ENCODE results near the gene RBFA. TPM values are rescaled to one million over a fixed set of nuclear protein-coding genes. Genes with fewer than 3 reads are reported as not detected.

Gene RBFA
- total RNA-seq, 2 experiments from 2014 or later: 25.9 to 28.1 TPM

- H3K4me2 ChIP-seq (ENCODE audit: low read length): no peak overlapping the region
- no peaks in the 10 kb centered on the region for H3K9me3 ChIP-seq (ENCODE audit: low read length)
- H3K27ac ChIP-seq (ENCODE audit: low read depth, low read length, poor library complexity, severe bottlenecking): no peak overlapping the region
- no peaks in the 10 kb centered on the region for H3K36me3 ChIP-seq (ENCODE audit: insufficient read depth, low read length)
- BruUV-seq (replicated peaks): no TSS peak
- H3K4me1 ChIP-seq (ENCODE audit: insufficient read depth, low read length, poor library complexity, severe bottlenecking): no peaks in the 10 kb centered on the region
- no peak for TF ChIP-seq EZH2phosphoT487 (IDR thresholded peaks at IDR 0.05; ENCODE audit: borderline replicate concordance, low read depth, low read length)
- TF ChIP-seq, protein P1, sequence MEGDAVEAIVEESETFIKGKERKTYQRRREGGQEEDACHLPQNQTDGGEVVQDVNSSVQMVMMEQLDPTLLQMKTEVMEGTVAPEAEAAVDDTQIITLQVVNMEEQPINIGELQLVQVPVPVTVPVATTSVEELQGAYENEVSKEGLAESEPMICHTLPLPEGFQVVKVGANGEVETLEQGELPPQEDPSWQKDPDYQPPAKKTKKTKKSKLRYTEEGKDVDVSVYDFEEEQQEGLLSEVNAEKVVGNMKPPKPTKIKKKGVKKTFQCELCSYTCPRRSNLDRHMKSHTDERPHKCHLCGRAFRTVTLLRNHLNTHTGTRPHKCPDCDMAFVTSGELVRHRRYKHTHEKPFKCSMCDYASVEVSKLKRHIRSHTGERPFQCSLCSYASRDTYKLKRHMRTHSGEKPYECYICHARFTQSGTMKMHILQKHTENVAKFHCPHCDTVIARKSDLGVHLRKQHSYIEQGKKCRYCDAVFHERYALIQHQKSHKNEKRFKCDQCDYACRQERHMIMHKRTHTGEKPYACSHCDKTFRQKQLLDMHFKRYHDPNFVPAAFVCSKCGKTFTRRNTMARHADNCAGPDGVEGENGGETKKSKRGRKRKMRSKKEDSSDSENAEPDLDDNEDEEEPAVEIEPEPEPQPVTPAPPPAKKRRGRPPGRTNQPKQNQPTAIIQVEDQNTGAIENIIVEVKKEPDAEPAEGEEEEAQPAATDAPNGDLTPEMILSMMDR (conservative IDR thresholded peaks at IDR 0.05; ENCODE audit: low read length): no peak
- no peak overlapping the region for H2AFZ ChIP-seq (ENCODE audit: low read length)
- CTCF ChIA-PET (ENCODE audit: unreplicated experiment): no interaction called here
- no peaks in the 10 kb centered on the region for H3K79me2 ChIP-seq (ENCODE audit: insufficient read depth, low read depth, low read length)
- POLR2A ChIA-PET: no interaction called here
- intact Hi-C loops (cut with micrococcal nuclease; ENCODE audit: unreplicated experiment): no loop called here
- H3K4me3 ChIP-seq (ENCODE audit: low read depth, low read length, poor library complexity, severe bottlenecking): no peak overlapping the region
- H3K9me2 ChIP-seq (ENCODE audit: insufficient read depth, low read length): no peaks in the 10 kb centered on the region
- no peak for DNase-seq (ENCODE audit: low spot score)
- H4K20me1 ChIP-seq (ENCODE audit: insufficient read depth, low read length): no peaks in the 10 kb centered on the region
Observed at GRCh38 chr18:80070825-80071224, 36.6 kb downstream of the RBFA start.

GRCh38 chr18:80074183-80074582, 39.9 kb downstream of the RBFA start:
- Histone ChIP-seq H3K9me2 (ENCODE audit: insufficient read depth, low read length) (no peaks in the 10 kb centered on the region), H3K9me3 (ENCODE audit: low read length) (no peaks in the 10 kb centered on the region), H3K36me3 (ENCODE audit: insufficient read depth, low read length) (no peaks in the 10 kb centered on the region), H3K4me2 (ENCODE audit: low read length) (no peak overlapping the region), H3K4me1 (ENCODE audit: insufficient read depth, low read length, poor library complexity, severe bottlenecking) (no peaks in the 10 kb centered on the region), H3K79me2 (ENCODE audit: insufficient read depth, low read depth, low read length) (no peaks in the 10 kb centered on the region), H3K4me3 (ENCODE audit: low read depth, low read length, poor library complexity, severe bottlenecking) (no peak overlapping the region), H3K27ac (ENCODE audit: low read depth, low read length, poor library complexity, severe bottlenecking) (no peak overlapping the region), H2AFZ (ENCODE audit: low read length) (no peak overlapping the region), H4K20me1 (ENCODE audit: insufficient read depth, low read length) (no peaks in the 10 kb centered on the region)
- intact Hi-C loops (cut with micrococcal nuclease; ENCODE audit: unreplicated experiment): no loop called here
- no TSS peak for BruUV-seq (replicated peaks)
- POLR2A ChIA-PET: no interaction called here
- CTCF ChIA-PET (ENCODE audit: unreplicated experiment): no interaction called here
- TF ChIP-seq EZH2phosphoT487 (IDR thresholded peaks at IDR 0.05; ENCODE audit: borderline replicate concordance, low read depth, low read length): no peak
- TF ChIP-seq, protein P1 (conservative IDR thresholded peaks at IDR 0.05; ENCODE audit: low read length): no peak
- DNase-seq (ENCODE audit: low spot score): no peak

GRCh38 chr18:80074697-80075096, 40.5 kb downstream of the RBFA start:
- H3K9me2 ChIP-seq (ENCODE audit: insufficient read depth, low read length): no peaks in the 10 kb centered on the region
- POLR2A ChIA-PET: no interaction called here
- H3K4me1 ChIP-seq (ENCODE audit: insufficient read depth, low read length, poor library complexity, severe bottlenecking): no peaks in the 10 kb centered on the region
- no peaks in the 10 kb centered on the region for H3K79me2 ChIP-seq (ENCODE audit: insufficient read depth, low read depth, low read length)
- H3K36me3 ChIP-seq (ENCODE audit: insufficient read depth, low read length): no peaks in the 10 kb centered on the region
- intact Hi-C loops (cut with micrococcal nuclease; ENCODE audit: unreplicated experiment): no loop called here
- no peak for DNase-seq (ENCODE audit: low spot score)
- no peak overlapping the region for H3K27ac ChIP-seq (ENCODE audit: low read depth, low read length, poor library complexity, severe bottlenecking)
- no peak overlapping the region for H3K4me3 ChIP-seq (ENCODE audit: low read depth, low read length, poor library complexity, severe bottlenecking)
- H4K20me1 ChIP-seq (ENCODE audit: insufficient read depth, low read length): no peaks in the 10 kb centered on the region
- no peak for TF ChIP-seq EZH2phosphoT487 (IDR thresholded peaks at IDR 0.05; ENCODE audit: borderline replicate concordance, low read depth, low read length)
- TF ChIP-seq, protein P1 (conservative IDR thresholded peaks at IDR 0.05; ENCODE audit: low read length): no peak
- H3K4me2 ChIP-seq (ENCODE audit: low read length): no peak overlapping the region
- CTCF ChIA-PET (ENCODE audit: unreplicated experiment): no interaction called here
- no peak overlapping the region for H2AFZ ChIP-seq (ENCODE audit: low read length)
- BruUV-seq (replicated peaks): no TSS peak
- no peaks in the 10 kb centered on the region for H3K9me3 ChIP-seq (ENCODE audit: low read length)

All from OCI-LY7 (cell line).